GM12878 (cell line): ENCODE results near the gene AADAC.

Source experiments
- ATF3 ChIP-seq: IDR thresholded peaks from 2 replicates; pipeline ENCODE4 v1.6.1; 2011; ENCODE audit warnings: low read depth, mild to moderate bottlenecking, low read length, moderate library complexity, borderline replicate concordance; ENCODE audit errors: extremely low read depth
- CREB1 ChIP-seq: IDR thresholded peaks from 2 replicates; pipeline ENCODE4 v1.6.1; 2012; ENCODE audit warnings: low read depth, mild to moderate bottlenecking, inconsistent platforms
- CTCF ChIP-seq, 3 experiments: IDR thresholded peaks in 2 of 3; conservative IDR thresholded peaks in 1 of 3; 2 replicates each; pipeline ENCODE4 v1.5.1; 2011; ENCODE audit warnings: low read depth in 3 of 3, low read length in 3 of 3, mild to moderate bottlenecking in 3 of 3, control low read depth in 2 of 3, moderate library complexity in 2 of 3, inconsistent platforms in 1 of 3, mixed read lengths in 1 of 3; ENCODE audit not compliant: control insufficient read depth in 2 of 3, insufficient read depth in 1 of 3; ENCODE audit errors: extremely low read depth in 1 of 3
- MAX ChIP-seq: IDR thresholded peaks from 2 replicates; pipeline ENCODE4 v1.6.1; 2012; ENCODE audit warnings: low read depth, low read length, improper control_type of control experiment
- MYC ChIP-seq: IDR thresholded peaks from 2 replicates; pipeline ENCODE4 v1.6.1; 2011; ENCODE audit warnings: mild to moderate bottlenecking, low read length, moderate library complexity, inconsistent platforms; ENCODE audit not compliant: insufficient read depth, insufficient replicate concordance, insufficient read length, severe bottlenecking
- NFIC ChIP-seq: IDR thresholded peaks from 2 replicates; pipeline ENCODE4 v1.6.1; 2012; ENCODE audit warnings: low read depth, mild to moderate bottlenecking, inconsistent platforms, low read length, moderate library complexity

- TF ChIP-seq MYC (no peak), NFIC (no peak), ATF3 (no peak), CTCF (IDR thresholded peaks at IDR 0.05 in 2 of 3, conservative IDR thresholded peaks at IDR 0.05 in 1 of 3; ENCODE audit: control insufficient read depth in 2 of 3, extremely low read depth in 1 of 3, insufficient read depth in 1 of 3, low read depth in 3 of 3, low read length in 3 of 3) (no peak), CREB1 (no peak), MAX (no peak)
These were observed 13.5 kb upstream of the AADAC start for GRCh38 chr3:151800431-151800830.
